GM10266 (cell line): ENCODE measurements around the gene NOD1.
A peak's percentile ranks its signal among the peaks of the same experiment; 100 is the strongest.
"Not testable (repeated sequence)": the region's sequence is repeated elsewhere in the genome, so short reads cannot be mapped to it uniquely, and the experiment has no call there.

Experiments used
- DNase-seq: peaks from one replicate; pipeline ENCODE4 v3.0.0; 2012; ENCODE audit errors: extremely low spot score
- TF ChIP-seq, protein P1 (sequence below): IDR thresholded peaks from 2 replicates; pipeline ENCODE4 v1.5.1; 2012; ENCODE audit warnings: mild to moderate bottlenecking, low read depth; ENCODE audit not compliant: control insufficient read depth, insufficient read depth; ENCODE audit errors: missing control alignments

NOD1 gene, protein sequence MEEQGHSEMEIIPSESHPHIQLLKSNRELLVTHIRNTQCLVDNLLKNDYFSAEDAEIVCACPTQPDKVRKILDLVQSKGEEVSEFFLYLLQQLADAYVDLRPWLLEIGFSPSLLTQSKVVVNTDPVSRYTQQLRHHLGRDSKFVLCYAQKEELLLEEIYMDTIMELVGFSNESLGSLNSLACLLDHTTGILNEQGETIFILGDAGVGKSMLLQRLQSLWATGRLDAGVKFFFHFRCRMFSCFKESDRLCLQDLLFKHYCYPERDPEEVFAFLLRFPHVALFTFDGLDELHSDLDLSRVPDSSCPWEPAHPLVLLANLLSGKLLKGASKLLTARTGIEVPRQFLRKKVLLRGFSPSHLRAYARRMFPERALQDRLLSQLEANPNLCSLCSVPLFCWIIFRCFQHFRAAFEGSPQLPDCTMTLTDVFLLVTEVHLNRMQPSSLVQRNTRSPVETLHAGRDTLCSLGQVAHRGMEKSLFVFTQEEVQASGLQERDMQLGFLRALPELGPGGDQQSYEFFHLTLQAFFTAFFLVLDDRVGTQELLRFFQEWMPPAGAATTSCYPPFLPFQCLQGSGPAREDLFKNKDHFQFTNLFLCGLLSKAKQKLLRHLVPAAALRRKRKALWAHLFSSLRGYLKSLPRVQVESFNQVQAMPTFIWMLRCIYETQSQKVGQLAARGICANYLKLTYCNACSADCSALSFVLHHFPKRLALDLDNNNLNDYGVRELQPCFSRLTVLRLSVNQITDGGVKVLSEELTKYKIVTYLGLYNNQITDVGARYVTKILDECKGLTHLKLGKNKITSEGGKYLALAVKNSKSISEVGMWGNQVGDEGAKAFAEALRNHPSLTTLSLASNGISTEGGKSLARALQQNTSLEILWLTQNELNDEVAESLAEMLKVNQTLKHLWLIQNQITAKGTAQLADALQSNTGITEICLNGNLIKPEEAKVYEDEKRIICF

DNA sequence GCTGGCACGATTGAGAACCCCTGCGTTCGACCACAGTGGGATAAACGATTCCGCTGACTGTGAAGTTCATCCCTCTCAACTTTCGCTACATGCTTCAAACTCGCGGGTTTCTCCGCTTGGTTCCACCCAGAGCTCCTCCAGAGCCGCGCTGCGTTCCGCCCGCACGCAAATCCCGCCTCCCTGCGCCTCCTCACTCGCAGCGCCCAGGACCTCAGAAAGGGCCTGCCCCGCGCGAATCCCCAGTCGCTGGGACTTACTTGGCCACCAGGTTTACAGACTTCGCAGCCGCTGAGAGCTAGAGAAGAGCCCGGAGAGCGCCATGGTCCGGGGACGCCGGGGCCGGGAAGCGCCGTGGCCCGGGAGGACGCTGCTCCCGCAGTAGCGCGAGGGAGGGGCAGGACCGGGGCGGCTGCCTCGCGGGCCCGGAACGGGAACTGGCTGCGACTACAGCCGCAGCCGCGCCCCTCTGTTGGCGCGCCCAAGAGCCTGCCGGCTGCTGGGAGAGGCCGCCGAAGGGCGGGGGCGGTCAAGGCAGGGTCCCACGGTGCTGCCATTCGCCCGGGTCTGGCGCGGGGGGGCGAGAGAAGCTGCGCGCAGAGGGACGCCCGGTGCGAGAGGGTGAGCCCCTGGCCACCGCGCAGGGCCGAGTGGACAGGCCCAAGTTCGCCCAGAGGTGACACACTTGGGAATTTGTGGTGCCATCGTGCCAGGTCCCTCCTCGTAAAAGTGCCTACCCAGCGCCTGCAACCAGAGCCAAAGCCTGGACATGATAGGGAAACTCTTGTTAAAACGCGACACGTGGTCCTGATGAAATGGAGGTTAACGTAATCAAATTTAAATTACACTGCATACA lies at the start of gene NOD1:
NOD1 (minus strand) TSS at position 436 of the 853 bp plus-strand sequence. CDS start 21,863 bp downstream, outside the sequence.
- DNase-seq, result peak; percentile 84

DNA sequence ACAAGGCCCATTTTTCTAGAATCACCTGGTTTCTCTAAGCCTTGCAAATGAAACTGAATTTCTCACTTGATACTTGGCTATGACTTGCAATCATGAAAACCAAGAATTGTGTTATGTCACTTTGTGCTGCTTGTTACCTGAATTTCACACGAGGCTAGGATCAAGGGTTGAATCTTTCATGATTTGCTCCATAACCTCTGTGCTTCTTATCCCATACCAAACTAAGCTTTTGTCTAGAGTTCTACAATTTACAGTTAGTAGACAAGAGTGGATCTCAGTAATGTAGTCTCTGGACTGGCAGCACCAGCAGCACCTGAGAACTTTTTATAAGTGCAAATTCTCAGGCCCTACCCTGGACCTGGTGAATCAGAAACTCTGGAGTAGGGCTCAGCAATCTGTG lies 48.7 kb upstream of the NOD1 start:
- DNase-seq, result not testable (repeated sequence)

More for the DNA sequence above, at the start of gene NOD1:
- TF ChIP-seq, protein P1, sequence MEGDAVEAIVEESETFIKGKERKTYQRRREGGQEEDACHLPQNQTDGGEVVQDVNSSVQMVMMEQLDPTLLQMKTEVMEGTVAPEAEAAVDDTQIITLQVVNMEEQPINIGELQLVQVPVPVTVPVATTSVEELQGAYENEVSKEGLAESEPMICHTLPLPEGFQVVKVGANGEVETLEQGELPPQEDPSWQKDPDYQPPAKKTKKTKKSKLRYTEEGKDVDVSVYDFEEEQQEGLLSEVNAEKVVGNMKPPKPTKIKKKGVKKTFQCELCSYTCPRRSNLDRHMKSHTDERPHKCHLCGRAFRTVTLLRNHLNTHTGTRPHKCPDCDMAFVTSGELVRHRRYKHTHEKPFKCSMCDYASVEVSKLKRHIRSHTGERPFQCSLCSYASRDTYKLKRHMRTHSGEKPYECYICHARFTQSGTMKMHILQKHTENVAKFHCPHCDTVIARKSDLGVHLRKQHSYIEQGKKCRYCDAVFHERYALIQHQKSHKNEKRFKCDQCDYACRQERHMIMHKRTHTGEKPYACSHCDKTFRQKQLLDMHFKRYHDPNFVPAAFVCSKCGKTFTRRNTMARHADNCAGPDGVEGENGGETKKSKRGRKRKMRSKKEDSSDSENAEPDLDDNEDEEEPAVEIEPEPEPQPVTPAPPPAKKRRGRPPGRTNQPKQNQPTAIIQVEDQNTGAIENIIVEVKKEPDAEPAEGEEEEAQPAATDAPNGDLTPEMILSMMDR, result peak; percentile 5

DNA sequence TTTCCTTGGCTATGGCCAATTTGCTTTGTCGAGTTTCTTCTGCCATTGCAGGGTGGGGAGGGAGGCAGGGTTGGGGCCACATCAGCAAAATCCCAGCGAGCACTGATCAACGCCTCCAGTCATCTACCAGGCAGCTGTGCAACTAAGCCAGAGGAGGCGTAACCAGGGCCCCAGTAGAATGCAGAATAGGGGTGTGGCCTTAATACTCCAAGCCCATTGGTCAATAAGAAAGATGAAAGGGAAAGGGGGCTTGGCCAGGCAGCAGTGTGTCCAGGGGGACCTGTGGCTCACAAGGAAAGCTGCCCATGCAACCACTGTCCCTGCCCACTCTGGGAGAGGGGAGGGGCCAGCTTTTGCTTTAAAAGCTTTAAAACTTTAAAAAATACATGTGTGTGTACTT lies 47.6 kb upstream of the NOD1 start:
- DNase-seq, result no peak
- TF ChIP-seq, protein P1, result no peak

DNA sequence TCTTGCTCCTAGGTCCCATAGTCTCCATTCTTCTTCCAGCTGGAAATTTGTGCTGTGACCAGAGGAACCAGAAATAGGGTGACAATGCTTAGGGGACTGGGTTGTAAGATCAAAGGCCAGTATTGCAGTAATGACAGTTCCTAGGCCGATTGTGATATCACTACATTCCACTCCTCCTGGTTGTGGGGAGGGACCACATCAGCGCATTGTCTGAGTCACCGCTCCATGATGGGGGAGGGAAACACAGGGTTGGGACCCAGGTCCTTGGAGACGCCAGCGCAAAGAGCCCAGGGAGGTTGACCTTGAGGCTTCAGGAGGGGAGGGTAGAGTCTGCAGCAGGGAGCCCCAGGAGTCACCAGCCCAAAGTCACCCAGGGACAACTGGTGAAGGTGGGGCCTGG lies 46.8 kb upstream of the NOD1 start:
- TF ChIP-seq, protein P1, result no peak
- DNase-seq, result no peak

DNA sequence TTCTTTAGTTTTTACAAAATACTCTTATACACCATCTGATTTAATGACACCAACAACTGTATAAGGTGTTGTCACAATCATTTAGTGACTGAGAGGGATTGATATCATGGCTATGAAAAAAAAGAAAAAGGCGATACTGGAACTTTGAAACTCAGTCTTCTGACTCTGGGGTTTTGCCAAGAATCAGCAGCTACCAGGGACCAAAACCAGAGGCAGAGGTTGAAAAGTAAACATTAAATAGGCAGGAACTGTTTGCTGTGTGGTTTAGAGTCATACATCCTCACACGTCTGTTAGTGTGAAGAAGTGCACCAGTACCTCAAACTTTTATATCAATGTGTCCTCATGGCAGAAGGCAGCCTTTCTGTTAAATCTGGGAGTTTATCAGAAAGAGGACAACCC lies 46.0 kb upstream of the NOD1 start:
- TF ChIP-seq, protein P1, result no peak
- DNase-seq, result no peak

DNA sequence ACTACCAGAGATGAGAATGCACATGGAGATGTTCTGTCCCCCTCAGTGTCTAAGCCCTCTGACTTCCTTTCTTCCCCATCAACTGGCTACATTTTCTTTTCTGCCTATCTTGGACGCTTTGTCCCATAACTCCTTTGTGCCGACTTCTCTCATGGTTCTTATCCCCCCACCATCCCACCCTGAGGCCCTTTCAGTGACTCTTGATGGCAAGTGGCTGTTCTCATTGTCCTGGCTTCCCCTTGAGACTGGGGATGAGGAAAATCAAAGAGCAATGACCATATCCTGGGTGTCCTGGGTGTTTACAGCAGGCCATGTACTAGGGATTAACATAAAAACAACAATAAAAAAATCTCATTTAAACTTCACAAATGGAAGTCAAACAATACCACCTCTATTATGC lies 44.9 kb upstream of the NOD1 start:
- no peak for DNase-seq
- TF ChIP-seq, protein P1, result no peak

DNA sequence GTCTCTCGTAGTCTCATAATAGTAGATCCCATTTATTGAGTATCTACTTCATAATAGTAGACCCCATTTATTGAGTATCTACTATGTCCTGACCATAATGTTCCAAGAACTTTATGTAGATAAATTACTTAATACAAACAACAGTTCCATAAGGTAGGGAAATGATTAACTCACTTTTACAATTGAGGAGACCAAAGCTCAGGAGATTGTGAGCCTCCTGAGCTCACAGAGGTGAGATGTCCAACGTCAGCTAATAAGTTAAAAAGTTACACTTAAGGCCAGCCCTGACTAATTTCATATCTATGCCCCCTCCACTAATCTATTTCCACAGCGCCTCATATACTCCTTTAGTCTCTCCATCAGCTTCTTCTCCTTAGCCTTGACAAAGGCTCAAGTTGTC lies 43.6 kb upstream of the NOD1 start:
- DNase-seq, result no peak
- TF ChIP-seq, protein P1, result no peak
